DMS53 treated with DMSO at 0.1 percent for 48 hours (cell line): ENCODE results near the gene RHOBTB3.
"Not testable (repeated sequence)": the region's sequence is repeated elsewhere in the genome, so short reads cannot be mapped to it uniquely, and the experiment has no call there.

Experiments
- DNase-seq: peaks from one replicate; lab custom pipeline; 2025; ENCODE audit not compliant: unreplicated experiment; lab: John Stamatoyannopoulos, UW

The RHOBTB3 gene

DNA sequence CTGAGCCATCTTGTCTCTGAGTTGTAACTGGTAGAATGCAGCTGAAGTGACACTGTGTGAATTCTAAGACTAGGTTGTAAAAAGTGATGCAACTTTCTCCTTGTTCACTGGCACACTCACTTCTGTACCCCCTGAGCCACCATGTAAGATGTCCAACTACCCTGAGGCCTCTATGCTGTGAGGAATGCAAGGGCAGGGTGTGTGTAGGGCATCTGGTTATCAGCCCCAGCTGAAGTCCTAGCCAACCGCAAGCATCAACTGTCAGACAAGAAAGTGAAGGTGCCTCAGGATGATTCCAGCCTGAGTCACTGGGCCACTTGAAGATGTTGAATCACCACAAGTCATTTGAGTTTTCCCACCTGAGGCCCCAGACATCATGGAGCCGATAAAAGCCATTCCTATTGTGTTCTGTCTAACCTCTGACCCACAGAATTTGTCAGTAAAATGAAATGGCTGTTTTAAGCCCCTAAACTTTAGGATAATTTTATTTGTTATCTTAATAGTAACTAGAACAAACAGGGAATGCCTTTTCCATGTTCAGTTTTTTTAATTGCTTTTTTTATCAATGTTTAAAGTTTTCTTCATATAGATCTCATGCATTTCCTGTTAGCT, 18.7 kb upstream of the RHOBTB3 start:
- peak; percentile 27 for DNase-seq

DNA sequence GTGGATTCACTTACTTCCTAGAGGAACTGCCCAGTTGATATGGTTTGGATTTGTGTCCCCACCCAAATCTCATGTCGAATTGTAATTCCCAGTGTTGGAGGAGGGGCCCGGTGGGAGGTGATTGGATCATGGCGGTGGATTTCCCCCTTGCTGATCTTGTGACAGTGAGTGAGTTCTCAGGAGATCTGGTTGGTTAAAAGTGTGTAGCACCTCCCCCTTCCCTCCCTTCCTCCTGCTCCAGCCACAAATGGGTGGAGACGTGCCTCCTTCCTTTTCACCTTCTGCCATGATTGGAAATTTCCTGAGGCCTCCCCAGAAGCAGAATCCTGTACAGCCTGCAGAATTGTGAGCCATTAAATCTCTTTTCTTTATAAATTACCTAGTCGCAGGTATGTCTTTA, 17.9 kb upstream of the RHOBTB3 start:
- DNase-seq = not testable (repeated sequence)

DNA sequence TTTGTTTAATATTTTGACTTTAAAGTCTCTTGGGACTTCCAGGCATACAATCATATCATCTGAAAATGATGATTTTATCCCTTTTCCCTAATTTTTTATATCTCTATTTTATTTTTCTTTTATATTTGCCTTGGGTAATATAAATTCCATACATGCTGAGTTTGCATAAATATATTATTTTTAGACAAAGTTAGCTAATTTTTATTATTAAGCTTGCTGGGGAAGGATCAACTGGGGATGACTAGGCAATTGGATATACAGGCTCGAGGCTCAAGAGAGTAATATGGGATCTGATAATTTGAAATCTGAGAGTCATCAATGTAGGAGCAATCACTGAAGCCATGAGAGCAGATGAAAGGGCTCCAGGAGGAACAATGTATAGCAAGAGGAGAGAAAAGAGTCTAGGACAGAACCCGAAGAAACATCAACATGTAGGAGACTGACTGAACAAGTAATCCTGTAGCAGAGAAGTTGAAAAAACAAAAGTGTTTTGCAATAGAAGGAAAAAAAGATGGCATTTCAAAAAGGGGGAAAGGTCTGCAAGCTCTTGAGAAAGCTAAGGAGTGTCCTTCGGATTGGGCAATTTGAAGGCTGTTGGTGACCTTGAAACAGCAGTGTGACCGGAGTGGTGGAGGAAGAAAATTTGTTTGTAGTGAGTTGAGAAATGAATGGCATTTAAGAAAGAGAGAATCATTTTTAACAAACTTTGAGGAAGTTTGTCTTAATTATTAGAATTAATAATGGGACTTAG, 17.0 kb upstream of the RHOBTB3 start:
- DNase-seq = no peak

DNA sequence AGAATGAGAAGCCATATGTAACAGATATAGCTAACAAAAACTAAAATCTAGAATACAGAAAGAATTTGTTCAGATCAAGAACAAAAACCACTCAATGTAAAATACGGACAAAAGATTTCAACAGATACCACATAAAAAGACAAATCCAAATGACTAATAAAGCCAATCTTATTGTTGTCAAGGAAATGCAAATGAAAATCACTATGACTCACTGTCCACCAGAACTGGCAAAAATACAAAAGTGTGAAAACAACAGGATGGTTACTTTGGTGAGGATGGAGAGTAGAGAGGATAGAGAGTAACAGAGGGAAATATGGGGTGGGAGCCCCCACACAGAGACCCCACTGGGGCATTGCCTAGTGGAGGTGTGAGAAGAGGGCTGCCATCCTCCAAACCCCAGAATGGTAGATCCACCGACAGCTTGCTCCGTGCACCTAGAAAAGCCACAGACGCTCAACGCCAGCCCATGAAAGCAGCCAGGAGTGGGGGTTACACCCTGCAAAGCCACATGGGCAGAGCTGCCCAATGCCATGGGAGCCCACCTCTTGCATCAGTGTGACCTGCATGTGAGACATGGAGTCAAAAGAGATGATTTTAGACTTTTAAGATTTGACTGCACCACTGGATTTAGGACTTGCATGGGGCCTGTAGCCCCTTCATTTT, 15.2 kb upstream of the RHOBTB3 start:
- peak; percentile 10 for DNase-seq

DNA sequence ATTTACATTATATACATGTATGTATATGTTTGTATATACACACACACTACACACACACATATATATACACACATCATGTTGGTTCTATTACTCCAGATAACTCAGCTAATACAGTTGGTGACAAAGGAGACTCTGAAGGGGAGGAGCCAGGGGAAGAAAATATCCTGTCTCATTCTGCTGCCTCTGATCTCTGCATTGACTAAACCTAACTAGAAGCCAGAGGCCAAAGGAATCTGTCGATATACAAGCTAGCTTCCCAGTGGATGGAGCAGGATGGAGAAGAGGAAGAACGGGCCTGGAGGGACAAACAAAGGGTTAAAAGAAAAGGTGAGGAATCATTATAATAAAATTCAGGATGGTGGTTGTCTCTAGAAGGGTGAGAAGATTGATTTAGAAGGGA, 13.7 kb upstream of the RHOBTB3 start:
- DNase-seq = no peak

DNA sequence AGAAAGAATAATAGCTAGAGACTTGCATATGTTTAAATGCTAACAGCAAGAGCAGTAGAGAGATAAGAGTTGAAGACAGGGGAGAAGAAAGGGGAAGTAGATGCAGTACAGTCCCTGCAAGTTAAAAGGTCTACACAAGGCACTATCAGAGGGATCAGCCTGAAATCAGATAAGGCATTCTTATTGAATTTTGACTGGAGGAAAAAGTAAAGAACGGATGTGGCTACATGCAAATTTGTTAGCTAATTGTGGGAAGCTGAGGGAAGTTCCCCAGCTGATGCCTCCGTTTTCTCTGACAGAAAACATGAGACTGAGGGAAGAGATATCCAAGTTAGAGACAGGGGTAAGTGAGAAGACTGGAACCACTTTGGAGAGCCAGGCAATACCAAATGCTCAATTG, 12.9 kb upstream of the RHOBTB3 start:
- no peak for DNase-seq

DNA sequence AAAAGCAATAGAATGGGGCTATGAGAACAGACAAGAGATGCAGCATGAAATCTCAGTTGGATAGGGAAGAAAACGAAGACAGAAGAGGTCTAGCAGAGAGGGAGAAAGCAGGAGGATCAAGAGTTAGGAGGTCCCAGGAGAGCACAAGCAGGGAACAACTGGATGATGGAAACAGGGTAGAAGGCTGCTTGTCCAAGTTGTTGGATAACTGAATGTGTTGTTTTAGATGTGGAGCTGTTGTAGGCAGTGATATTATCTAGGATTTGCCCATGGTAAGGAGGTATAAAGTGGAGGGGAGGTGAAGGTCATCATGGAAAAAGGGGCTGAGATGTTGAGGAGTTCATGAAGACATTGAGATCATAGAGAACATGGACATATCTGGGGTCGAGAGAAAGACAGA, 12.4 kb upstream of the RHOBTB3 start:
- no peak for DNase-seq

DNA sequence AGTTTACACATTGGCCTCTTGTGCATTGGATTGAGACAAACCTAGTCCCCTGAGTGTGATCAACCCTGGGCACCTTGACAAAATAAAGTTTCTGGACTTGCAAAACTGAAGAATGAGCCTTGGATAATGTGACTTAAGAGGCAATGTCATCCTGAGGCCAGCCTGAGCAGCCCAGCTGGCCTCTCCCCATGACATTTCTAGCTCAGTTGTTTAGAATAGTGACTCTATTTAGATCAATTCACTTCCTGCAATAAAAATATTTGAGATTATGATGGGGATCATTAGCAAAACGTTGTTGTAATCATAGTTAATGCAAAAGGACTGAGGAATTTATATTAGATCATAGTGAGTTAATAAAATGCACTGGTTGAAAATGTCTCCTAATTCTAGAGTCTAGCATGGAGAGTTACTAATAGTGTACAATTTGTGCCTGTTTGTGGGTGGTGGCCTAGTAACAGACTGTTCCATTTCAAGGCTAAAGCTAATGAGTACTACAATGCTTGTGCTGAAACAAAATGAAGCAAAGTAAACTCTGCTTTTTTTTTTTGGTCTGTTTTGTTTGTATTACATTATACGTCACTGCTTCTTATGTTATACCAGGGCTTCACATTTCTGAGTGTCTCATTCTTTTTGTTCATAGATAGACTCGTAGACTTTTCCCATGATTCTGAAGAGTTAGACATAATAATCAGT, 10.9 kb upstream of the RHOBTB3 start:
- no peak for DNase-seq

DNA sequence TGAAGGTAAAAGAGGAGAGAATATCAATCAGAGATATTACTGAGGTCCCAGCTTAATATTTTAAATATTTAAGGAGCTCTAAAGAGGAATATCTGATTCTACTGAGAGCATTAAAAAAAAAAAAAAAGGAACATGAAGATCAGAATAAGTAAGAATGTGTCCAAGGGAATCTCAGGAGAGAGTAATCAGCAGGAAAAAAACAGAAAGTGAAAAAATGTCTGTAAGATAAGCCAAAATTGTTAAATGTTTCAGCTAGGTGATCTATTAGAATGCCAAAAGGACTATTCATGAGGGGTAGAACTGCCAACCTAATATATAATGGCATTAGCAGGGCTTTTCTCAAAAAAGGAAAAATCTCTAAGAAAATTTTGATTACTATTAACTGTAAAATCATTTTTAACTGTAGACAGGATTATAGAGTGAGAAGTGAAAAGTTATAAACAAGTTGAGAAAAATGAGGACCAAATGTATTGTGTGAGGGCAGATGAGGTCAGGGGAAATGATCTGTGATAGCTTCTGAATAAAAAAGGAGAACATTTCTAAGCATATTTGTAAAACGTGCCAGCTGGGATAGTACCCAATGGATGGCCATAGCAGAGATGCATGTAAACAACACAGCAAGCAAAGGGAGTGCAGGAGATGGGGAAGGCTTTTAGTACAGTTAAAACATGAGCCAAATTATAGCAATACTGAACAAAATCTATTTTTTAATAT, 9.4 kb upstream of the RHOBTB3 start:
- DNase-seq = no peak

DNA sequence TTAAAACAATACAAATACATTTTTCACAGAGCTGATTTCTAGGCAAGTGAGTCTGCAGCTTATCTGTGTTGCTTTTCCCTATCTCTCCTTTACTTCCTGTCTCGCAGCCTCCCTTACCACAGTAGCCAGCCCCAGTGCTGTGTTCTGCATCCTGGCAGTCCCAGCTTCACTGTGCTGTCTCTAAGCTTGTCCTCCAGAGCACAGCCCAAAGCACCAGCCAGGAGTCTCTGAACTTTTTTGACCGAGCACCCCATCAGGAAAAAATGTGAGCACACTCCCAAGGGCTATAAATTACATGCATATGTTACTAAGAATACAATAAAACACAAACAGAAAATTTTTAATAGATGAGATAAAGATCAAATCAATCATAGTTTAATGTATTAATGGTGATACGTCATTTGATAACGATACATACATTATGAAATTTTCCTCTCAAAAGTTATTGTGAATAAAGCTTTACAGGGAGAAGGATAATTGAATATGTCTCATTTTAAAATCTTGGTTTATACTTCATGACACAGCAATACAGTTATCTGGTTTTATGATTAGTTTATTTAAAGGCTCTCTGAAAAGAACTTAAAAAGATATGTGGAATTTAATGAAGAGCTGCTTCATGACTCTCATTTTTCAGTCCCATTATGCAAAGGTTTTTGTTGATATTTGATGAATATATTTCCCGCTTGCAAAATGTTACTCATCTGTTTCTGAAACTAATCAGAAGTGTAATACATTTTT, 7.3 kb upstream of the RHOBTB3 start:
- DNase-seq = no peak

DNA sequence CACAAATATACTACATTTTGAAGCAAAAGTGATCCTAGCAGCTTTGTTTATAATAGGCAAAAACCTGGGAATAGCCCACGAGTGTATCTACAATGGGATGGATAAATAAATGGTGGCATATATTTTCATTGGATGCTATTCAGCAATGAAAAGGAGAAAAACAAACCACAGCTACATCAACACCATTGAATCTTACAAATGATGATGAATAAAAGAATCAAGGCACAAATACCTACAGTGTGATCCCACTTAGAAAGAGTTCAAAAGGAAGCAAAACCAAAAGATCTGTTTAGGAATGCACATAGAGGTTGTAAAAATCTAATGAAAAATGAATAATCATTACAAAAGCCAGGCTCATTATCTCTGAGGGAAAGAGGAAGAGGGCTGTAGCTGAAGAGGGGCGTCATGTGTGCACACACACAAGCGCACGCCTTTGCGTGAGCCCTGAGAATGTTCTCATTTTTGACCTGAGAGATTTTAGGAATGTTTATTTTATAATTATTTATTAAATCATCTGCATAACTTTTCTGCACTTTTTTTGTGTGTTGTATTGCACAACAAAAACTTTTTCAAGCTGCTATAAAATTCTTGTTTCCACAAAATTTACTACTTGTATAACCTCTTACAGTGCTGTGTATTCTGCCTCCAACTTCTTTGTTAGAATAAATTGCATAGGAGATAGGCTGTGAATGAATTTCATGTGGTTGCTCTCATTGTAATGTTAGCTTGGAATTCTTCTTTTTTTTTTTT, 5.9 kb upstream of the RHOBTB3 start:
- DNase-seq = no peak

DNA sequence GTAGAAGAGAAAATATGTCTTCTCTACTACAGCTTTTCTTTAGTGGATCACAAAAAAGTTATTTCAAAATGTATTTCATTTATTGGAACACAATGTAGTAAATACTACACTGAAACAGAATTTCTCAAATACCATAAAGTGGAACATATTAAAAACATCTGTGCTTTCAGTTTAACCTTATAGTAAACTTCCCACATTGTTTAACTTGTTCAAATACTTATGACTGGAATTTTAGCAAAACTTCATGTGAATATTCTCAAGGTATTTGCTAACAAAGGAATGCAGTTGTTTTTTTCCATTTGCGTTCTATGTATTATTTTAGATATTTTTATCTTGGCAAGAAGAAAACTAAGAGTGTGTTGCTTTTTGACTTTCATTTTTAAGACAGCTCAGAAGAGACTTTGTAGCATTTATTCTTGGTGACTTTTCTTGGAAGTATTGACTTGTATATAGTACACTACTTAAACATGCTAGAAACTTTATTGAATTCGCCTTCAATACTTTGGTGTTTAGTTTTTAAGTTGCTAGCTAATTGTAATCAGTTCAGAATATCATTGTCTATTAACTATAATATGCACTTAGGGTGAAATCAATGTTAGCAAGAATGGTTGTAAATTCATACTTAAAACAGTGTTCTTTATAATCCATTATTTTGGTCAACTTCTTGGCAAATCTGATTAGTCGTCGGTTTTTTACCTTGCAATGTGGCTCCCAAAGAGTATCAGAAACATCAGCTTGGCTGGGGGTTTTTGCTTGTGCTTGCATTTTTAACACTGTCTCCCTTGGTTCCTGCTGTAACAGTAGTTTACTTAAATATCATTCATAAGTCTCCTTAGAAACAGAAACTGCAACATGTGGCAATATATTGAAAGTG, 5.0 kb upstream of the RHOBTB3 start:
- no peak for DNase-seq

DNA sequence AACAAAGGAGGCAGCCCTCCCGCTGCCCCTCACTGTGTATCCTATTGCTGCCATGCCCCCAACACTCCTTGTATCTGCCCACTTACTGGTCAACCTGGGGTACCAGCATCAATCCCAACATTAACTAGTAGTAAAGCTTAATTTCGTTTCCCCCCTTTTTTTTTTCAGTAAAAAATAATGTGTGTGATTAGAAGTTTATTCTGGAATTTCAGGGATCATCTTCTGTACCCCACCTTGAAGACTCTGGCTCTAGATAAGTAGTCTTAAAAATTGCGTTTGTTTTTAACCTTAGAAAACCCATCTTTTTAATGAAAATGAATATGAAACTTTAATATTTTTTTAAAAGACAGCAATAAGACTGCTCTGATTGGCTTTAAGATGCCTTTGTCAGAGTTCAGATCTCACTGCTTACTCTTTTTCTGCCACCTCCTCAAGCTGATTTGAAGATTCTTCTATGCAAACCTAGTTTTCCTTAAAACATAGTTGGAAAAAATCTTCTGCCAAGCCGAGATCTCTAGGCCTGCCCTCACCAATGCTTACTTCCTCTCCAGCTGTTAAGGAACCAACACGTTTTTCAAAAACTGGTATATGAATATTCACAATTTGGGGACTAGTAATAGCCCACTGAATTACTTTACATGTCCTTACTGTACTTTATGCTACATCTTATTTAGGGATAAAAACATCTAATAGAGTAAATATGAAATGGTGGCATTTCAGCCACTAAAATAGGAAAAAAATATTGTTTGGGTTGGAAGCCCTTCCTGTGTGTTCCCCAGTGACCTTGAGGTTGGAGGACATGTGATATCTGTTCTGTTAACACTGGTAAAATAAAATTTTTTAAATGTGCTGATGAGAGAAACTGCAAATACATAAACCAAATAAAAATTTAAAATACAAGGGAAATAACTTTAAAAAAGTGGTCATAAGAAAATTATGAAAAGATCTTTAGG, 4.0 kb upstream of the RHOBTB3 start:
- no peak for DNase-seq

DNA sequence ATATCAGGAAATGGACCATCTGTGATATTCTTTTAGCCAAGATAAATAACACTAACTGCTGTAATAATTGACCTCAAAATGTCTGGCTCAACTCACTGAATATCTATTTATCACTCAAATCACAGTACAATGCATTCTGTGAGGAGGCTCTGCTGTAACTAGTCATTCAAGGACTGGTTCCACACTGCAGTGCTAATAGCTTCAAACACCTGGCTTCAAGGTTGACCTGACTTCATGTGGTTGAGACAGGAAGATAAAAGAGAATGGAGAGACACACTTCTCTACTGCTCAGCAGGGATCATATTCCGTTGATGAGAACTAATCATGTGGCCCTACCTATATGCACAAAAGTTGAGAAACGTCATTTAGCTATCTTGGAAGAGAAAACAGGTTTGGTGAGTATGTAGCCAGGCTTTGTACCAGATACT, 3.4 kb upstream of the RHOBTB3 start:
- DNase-seq = peak; percentile 97

DNA sequence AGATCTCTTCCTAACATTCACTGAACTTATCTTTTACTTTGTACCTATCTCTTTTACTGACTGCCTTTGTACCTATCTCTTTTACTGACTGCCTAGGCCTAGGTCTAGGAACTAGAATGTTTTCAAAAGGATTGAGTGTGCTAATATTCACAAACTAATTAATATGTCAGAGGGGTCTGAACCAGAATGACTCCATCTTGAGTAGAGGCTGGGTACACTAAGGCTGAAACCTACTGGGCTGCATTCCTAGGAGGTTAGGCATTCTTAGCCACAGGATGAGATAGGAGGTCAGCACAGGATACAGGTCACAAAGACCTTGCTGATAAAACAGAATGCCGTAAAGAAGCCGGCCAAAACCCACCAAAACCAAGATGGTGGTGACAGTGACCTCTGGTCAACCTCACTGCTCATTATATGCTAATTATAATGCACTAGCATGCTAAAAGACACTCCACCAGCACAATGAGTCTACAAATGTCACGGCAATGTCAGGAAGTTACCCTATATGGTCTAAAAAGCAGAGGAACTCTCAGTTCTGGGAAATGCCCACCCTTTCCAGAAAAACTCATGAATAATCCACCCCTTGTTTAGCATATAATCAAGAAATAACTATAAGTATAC, 2.5 kb upstream of the RHOBTB3 start:
- DNase-seq = no peak

DNA sequence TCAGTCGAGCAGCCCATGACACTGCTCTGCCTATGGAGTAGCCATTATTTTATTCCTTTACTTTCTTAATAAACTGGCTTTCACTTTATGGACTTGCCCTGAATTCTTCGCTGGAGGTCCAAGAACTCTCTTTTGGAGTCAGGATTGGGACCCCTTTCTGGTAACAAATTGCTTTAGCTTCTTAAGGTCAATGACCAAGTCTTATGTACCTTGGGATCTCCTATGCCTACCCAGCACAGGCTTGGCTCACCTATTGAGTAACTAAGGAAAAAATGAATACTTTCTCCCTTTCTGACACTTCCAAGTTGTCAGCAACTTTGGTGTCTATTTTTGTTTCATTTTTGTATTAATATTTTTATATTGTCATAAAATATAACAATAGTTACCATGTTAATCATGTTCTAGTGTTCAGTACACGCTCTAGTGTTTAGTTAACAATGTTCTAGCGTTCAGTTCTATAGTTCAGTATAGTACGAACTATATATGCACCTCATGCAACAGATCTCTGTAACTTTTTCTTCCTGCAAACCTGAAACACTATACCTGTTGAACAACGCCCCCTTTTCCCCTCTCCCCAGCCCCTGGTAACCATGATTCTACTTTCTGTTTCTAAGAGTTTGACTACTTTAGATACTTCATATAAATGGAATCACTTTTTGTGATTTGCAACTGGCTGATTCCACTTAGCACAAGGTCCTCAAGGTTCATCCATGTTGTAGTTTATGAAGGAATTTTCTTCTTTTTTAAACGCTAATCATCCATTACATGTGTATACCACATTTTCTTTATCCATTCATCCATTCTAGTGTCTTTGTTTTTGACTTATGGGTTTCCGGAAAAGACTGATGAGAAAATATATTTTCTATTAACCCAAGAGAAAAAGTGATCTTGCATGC, 1.8 kb upstream of the RHOBTB3 start:
- peak; percentile 13 for DNase-seq
